ENCODE data around the gene ZNF106.

The ZNF106 gene

DNA sequence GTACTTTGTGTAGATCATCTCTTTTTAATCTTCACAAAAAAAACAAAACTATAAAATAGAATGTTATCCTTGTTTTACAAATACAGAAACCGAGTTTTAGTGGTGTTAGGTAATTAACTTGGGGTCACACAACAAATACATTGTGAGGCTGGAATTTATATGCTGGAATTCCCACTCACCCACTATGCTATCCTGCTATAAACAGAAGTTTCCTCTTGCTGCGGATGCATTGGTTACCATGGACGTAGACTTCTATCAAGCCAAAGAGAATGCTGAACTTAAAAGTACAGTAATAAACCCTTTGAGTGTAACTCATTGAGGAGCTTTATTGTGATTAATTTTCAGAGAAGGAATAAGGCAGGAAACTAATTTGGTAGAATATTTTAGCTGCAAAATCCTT, 13.7 kb upstream of the ZNF106 start:
- TF ChIP-seq POLR2A (IDR thresholded peaks at IDR 0.05; ENCODE audit: low read depth, low read length) = no peak
- no peak for TF ChIP-seq TAF1 (IDR thresholded peaks at IDR 0.05; ENCODE audit: low read depth, low read length)
- TF ChIP-seq POLR2AphosphoS5 (IDR thresholded peaks at IDR 0.05; ENCODE audit: low read depth, low read length) = no peak
- no peak for TF ChIP-seq PAX5 (IDR thresholded peaks at IDR 0.05; ENCODE audit: insufficient read depth, low read length, severe bottlenecking)
- no peak for DNase-seq (ENCODE audit: insufficient read length, low spot score)
- no peak for FAIRE-seq

DNA sequence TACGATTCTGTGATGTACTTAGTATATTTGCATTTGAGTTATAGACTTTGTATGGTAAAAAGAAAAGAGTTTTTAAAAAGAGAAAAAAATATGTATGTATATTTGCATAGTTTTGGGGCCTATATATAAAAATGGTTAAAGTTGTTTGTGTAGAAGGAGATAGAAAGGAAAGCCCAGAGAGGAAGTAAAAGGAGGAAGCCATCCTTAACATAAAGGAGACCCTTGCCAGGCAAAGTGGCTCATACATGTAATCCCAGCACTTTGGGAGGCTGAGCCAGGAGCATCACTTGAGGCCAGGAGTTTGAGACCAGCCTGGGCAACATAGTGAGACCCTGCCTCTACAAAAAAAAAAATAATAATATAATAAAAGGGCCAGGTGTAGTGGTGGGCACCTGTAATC, 12.9 kb upstream of the ZNF106 start:
- no peak for DNase-seq (ENCODE audit: insufficient read length, low spot score)
- peak; percentile 62 for TF ChIP-seq SPI1 (IDR thresholded peaks at IDR 0.05; ENCODE audit: low read depth, low read length)
- TF ChIP-seq PAX5 (IDR thresholded peaks at IDR 0.05; ENCODE audit: insufficient read depth, low read length, severe bottlenecking) = no peak
- no peak for FAIRE-seq

DNA sequence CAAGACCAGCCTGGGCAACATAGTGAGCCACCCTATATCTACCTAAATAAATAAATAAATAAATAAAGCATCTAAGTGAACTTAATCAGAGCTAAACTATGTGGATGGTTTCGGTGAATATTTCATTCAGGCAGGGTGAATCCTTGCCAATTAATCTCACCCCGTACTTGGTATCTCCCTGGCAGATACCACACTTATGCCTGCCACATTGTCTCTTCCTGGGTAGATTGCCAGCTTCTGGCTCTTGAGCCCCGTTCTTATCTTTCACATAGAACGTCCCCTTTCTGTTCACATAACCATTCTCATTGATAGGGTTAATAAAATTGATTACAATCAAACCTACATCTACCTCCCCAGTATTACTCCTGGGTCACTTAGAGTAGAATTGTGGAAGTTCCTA, 11.5 kb upstream of the ZNF106 start:
- no peak for DNase-seq (ENCODE audit: insufficient read length, low spot score)
- FAIRE-seq = no peak

DNA sequence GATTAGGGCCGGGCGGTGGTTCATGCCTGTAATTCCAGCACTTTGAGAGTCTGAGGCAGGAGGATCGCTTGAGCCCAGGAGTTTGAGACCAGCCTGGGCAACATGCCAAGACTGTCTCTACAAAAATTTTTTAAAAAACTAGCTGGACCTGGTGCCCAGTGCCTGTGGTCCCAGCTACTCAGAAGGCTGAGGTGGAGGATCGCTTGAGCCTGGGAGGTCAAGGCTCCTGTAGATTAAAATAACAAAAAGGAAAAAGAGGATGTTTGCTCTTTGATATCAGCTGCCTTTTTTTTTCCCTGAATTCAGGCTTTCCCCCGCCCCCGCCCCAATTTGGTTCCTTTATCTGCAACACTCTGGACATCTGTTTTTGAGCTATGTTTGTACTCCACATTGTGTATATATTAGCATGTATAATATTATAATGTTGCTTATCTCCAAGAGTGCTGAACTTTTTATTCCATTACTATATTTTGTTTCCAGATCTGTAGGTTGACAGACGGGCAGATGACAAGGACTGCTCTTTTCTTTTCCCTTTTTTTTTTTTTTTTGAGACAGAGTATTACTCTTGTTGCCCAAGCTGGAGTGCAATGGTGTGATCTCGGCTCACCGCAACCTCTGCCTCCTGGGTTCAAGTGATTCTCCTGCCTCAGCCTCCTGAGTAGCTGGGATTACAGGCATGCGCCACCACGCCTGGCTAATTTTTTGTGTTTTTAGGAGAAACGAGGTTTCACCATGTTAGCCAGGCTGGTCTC, 9.1 kb upstream of the ZNF106 start:
- TF ChIP-seq PAX5 (IDR thresholded peaks at IDR 0.05; ENCODE audit: insufficient read depth, low read length, severe bottlenecking) (no peak), TAF1 (IDR thresholded peaks at IDR 0.05; ENCODE audit: low read depth, low read length) (no peak), POLR2AphosphoS5 (IDR thresholded peaks at IDR 0.05; ENCODE audit: low read depth, low read length) (no peak), POU2F2 (IDR thresholded peaks at IDR 0.05; ENCODE audit: low read depth, low read length) (no peak)
- DNase-seq (ENCODE audit: insufficient read length, low spot score) (no peak), FAIRE-seq (no peak)

More for the DNA sequence above, 11.5 kb upstream of the ZNF106 start:
- TF ChIP-seq POLR2AphosphoS5 (IDR thresholded peaks at IDR 0.05; ENCODE audit: low read depth, low read length) (no peak), PAX5 (IDR thresholded peaks at IDR 0.05; ENCODE audit: insufficient read depth, low read length, severe bottlenecking) (no peak), POU2F2 (IDR thresholded peaks at IDR 0.05; ENCODE audit: low read depth, low read length) (no peak), POLR2A (IDR thresholded peaks at IDR 0.05; ENCODE audit: low read depth, low read length) (no peak), SPI1 (IDR thresholded peaks at IDR 0.05; ENCODE audit: low read depth, low read length) (no peak), TAF1 (IDR thresholded peaks at IDR 0.05; ENCODE audit: low read depth, low read length) (no peak)

DNA sequence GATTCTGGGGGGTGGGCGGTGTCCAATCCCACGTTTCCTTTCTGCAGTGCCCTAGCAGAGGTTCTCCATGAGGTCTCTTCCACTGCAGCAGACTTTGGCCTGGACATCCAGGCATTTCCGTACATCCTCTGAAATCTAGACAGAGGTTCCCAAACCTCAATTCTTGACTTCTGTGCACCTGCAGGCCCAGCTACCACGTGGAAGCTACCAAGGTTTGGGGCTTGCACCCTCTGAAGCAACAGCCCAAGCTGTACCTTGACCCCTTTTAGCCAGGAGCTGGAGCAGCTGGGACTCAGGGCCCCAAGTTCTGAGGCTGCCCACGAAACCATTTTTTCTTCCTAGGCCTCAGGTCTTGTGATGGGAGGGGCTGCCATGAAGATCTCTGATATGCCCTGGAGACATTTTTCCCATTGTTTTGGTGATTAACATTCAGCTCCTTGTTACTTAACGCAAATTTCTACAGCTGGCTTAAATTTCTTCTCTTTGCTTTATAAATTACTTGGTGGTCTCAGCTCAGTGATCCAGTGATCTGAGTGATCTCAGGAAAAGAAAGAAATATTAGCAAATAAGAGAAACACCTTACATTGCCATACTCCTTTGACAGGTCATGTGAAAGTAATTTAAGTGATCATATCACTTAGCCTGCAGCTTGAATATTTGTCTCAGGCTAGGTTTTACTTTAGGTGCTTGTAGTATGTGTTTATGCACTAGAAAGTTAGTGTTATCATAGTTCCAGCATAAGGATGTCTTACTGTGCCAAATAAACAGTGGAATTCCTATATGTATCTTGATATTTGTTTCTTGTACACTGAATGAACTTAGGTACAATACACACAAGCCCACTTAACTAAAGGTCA, 7.5 kb upstream of the ZNF106 start:
- no peak for DNase-seq (ENCODE audit: insufficient read length, low spot score)
- FAIRE-seq = no peak
- TF ChIP-seq PAX5 (IDR thresholded peaks at IDR 0.05; ENCODE audit: insufficient read depth, low read length, severe bottlenecking) (no peak), POLR2AphosphoS5 (IDR thresholded peaks at IDR 0.05; ENCODE audit: low read depth, low read length) (no peak), POU2F2 (IDR thresholded peaks at IDR 0.05; ENCODE audit: low read depth, low read length) (no peak), POLR2A (IDR thresholded peaks at IDR 0.05; ENCODE audit: low read depth, low read length) (no peak), SPI1 (IDR thresholded peaks at IDR 0.05; ENCODE audit: low read depth, low read length) (no peak), TAF1 (IDR thresholded peaks at IDR 0.05; ENCODE audit: low read depth, low read length) (no peak)

DNA sequence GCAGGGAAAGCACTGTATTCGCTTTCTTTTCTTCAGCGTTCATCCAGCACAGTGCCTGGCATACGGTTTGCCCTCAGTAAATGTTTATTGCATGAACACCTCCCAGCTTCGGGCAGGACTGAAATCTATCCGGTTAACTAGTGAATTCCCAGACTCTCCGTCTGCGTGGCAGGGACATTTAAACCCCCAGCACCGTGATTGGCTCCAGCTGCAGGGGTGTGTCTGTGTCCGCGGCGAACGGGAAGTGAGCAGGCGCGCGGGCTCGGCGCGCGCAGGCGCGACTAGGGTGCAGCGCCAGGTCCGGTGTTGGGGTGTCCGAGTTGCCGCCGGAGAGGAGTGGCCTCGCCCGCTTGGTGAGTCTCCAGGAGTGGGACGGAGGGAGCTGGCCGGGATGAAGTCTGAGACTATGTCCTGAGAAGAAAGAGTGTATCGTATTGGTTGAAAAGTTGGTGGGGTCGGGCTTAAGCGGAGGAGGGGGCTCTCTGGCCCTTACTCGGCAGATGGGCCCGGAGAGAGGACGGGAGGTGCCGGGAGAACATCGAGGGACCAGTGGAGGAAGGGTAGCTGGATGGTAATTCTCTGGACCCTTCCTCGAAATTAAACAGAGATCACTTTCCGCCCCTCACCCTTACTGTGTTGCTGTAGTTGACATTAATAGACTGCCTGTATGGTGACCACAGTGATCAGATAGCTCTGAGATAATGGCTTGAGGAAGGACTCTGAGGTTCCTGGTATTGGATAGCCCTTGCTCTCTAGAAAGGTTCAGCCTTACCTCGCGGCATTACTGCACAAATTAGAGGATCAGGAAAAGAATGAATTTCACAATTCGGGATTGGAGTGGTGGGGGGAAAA, 4.6 kb upstream of the ZNF106 start, which contains the start of gene SNAP23:
Gene SNAP23 (plus strand): TSS at position 274 of the 852 bp plus-strand sequence. CDS start 16,213 bp downstream, outside the sequence.
- DNase-seq (ENCODE audit: insufficient read length, low spot score) (peak; percentile 81), FAIRE-seq (peak; percentile 94)
- TF ChIP-seq SPI1 (IDR thresholded peaks at IDR 0.05; ENCODE audit: low read depth, low read length) = peak; percentile 82
- TF ChIP-seq TAF1 (IDR thresholded peaks at IDR 0.05; ENCODE audit: low read depth, low read length) = peak; percentile 39; the same call in 1 of the 2 replicates
- TF ChIP-seq PAX5 (IDR thresholded peaks at IDR 0.05; ENCODE audit: insufficient read depth, low read length, severe bottlenecking) = no peak
- TF ChIP-seq POU2F2 (IDR thresholded peaks at IDR 0.05; ENCODE audit: low read depth, low read length) = no peak
- peak; percentile 60 for TF ChIP-seq POLR2AphosphoS5 (IDR thresholded peaks at IDR 0.05; ENCODE audit: low read depth, low read length)
- TF ChIP-seq POLR2A (IDR thresholded peaks at IDR 0.05; ENCODE audit: low read depth, low read length) = peak; percentile 74

DNA sequence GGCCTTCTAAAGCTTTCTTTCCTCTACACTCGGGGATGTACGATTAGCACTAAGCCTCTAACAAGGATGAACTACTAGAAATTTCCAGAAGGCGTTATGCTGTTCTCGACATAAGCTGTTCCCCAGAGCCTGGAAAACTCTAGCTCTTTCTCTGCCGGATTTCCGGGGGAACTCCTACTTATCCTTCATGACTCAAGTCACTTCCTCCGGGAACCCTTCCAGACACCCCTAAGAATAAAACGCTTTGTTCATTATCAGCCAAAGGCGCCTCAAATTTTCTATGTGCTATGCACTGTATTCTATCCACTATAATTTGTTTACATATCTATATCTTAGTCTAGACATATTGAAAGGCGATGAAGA, 4.0 kb upstream of the ZNF106 start:
- TF ChIP-seq PAX5 (IDR thresholded peaks at IDR 0.05; ENCODE audit: insufficient read depth, low read length, severe bottlenecking) = no peak
- no peak for TF ChIP-seq TAF1 (IDR thresholded peaks at IDR 0.05; ENCODE audit: low read depth, low read length)
- TF ChIP-seq POLR2A (IDR thresholded peaks at IDR 0.05; ENCODE audit: low read depth, low read length) = no peak
- no peak for TF ChIP-seq SPI1 (IDR thresholded peaks at IDR 0.05; ENCODE audit: low read depth, low read length)
- TF ChIP-seq POU2F2 (IDR thresholded peaks at IDR 0.05; ENCODE audit: low read depth, low read length) = no peak
- TF ChIP-seq POLR2AphosphoS5 (IDR thresholded peaks at IDR 0.05; ENCODE audit: low read depth, low read length) = no peak
- FAIRE-seq (no peak), DNase-seq (ENCODE audit: insufficient read length, low spot score) (no peak)

DNA sequence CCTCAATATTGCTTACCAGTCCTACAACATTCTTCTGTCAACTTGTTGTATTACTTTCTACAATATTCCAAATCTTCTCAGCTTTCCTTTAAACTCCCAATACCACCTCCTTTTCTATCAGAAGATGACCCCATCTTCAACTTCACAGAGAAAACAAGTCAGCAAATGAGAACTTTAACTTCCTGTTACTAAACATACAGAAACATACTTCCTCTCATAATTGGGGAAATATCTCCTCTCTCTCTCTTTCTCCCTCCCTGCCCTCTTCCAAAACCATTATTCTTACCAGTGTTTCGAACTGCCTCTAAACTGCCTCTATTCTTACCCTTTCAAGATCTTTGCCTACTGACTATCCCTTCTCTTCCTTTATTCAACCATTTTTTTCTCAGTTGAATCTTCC, 2.7 kb upstream of the ZNF106 start:
- DNase-seq (ENCODE audit: insufficient read length, low spot score) (no peak), FAIRE-seq (no peak)
- TF ChIP-seq PAX5 (IDR thresholded peaks at IDR 0.05; ENCODE audit: insufficient read depth, low read length, severe bottlenecking) (no peak), TAF1 (IDR thresholded peaks at IDR 0.05; ENCODE audit: low read depth, low read length) (no peak), SPI1 (IDR thresholded peaks at IDR 0.05; ENCODE audit: low read depth, low read length) (no peak), POLR2A (IDR thresholded peaks at IDR 0.05; ENCODE audit: low read depth, low read length) (no peak), POLR2AphosphoS5 (IDR thresholded peaks at IDR 0.05; ENCODE audit: low read depth, low read length) (no peak), POU2F2 (IDR thresholded peaks at IDR 0.05; ENCODE audit: low read depth, low read length) (no peak)

Measured in GM12891 (cell line).